ENCODE results near the gene KRT34. TPM values are rescaled to one million over a fixed set of nuclear protein-coding genes. Genes with fewer than 3 reads are reported as not detected.
"Not testable (repeated sequence)": the region's sequence is repeated elsewhere in the genome, so short reads cannot be mapped to it uniquely, and the experiment has no call there.

Gene KRT34
- total RNA-seq, 1 donor from 2014 or later, result not detected

- DNase-seq (ENCODE audit: low spot score), result no peak
Measured at GRCh38 chr17:41404024-41404671, 22.0 kb upstream of the KRT34 start.

- DNase-seq (ENCODE audit: low spot score), result no peak
Measured at GRCh38 chr17:41403404-41404023, 21.4 kb upstream of the KRT34 start.

- DNase-seq (ENCODE audit: low spot score), result no peak
Measured at GRCh38 chr17:41402161-41402560, 20.1 kb upstream of the KRT34 start.

- no peak for DNase-seq (ENCODE audit: low spot score)
Measured at GRCh38 chr17:41396996-41397660, 15.0 kb upstream of the KRT34 start, which contains the start of gene KRT31. TSS of gene KRT31 (minus strand) at chr17:41397608. CDS start at chr17:41397539, 69 bp downstream.

GRCh38 chr17:41396340-41396739 is 14.2 kb upstream of the KRT34 start:
- DNase-seq (ENCODE audit: low spot score), result no peak

- DNase-seq (ENCODE audit: low spot score), result no peak
Measured at GRCh38 chr17:41395611-41396010, 13.5 kb upstream of the KRT34 start.

GRCh38 chr17:41395044-41395443 is 12.9 kb upstream of the KRT34 start:
- not testable (repeated sequence) for DNase-seq (ENCODE audit: low spot score)

- DNase-seq (ENCODE audit: low spot score), result no peak
Measured at GRCh38 chr17:41394254-41394996, 12.3 kb upstream of the KRT34 start.

GRCh38 chr17:41393826-41394225 is 11.7 kb upstream of the KRT34 start:
- DNase-seq (ENCODE audit: low spot score), result no peak

GRCh38 chr17:41393294-41393693 is 11.2 kb upstream of the KRT34 start:
- DNase-seq (ENCODE audit: low spot score), result no peak

GRCh38 chr17:41392278-41392677 is 10.2 kb upstream of the KRT34 start:
- no peak for DNase-seq (ENCODE audit: low spot score)

GRCh38 chr17:41391535-41391934 is 9.4 kb upstream of the KRT34 start:
- DNase-seq (ENCODE audit: low spot score), result no peak

GRCh38 chr17:41390411-41390938 is 8.4 kb upstream of the KRT34 start:
- DNase-seq (ENCODE audit: low spot score), result no peak

GRCh38 chr17:41387670-41388069 is 5.6 kb upstream of the KRT34 start:
- DNase-seq (ENCODE audit: low spot score), result no peak

GRCh38 chr17:41386227-41386626 is 4.1 kb upstream of the KRT34 start:
- no peak for DNase-seq (ENCODE audit: low spot score)

- no peak for DNase-seq (ENCODE audit: low spot score)
Measured at GRCh38 chr17:41383690-41384089, 1.6 kb upstream of the KRT34 start.

- no peak for DNase-seq (ENCODE audit: low spot score)
Measured at GRCh38 chr17:41382394-41382793, 288 bp upstream of the KRT34 start.

GRCh38 chr17:41380091-41380490 is 2.0 kb downstream of the KRT34 start:
- DNase-seq (ENCODE audit: low spot score), result not testable (repeated sequence)

GRCh38 chr17:41377546-41377945 is 4.6 kb downstream of the KRT34 start:
- no peak for DNase-seq (ENCODE audit: low spot score)

- DNase-seq (ENCODE audit: low spot score), result no peak
Measured at GRCh38 chr17:41369713-41370112, 12.4 kb downstream of the KRT34 start, which contains the start of gene KRT33B. TSS of gene KRT33B (minus strand) at chr17:41369813. CDS start at chr17:41369750, 63 bp downstream.

GRCh38 chr17:41369023-41369422 is 13.1 kb downstream of the KRT34 start:
- DNase-seq (ENCODE audit: low spot score), result no peak

Measured in mesenteric fat pad (tissue), 1 donor.